HAP-1 (cell line): Measurements from ENCODE around the gene LRRC37A3.
"Not testable (repeated sequence)": the region's sequence is repeated elsewhere in the genome, so short reads cannot be mapped to it uniquely, and the experiment has no call there.

Source experiments
- DNase-seq, 2 experiments: peaks; one replicate each; pipeline ENCODE4 v3.0.0-alpha.2; 2016 to 2020; ENCODE audit warnings: low spot score in 2 of 2
- H3K27me3 ChIP-seq: fragments of 250-450 bp; sonication (Bioruptor Pico); 2 replicates; pipeline ENCODE4 v1.5.1; 2020; ENCODE audit warnings: low read depth, mild to moderate bottlenecking, moderate library complexity
- H3K36me3 ChIP-seq: fragments of 250-450 bp; sonication (Bioruptor Pico); replicated peaks from 2 replicates; pipeline ENCODE4 v1.5.1; 2020; ENCODE audit warnings: mild to moderate bottlenecking
- H3K4me1 ChIP-seq: fragments of 250-450 bp; sonication (Bioruptor Pico); 2 replicates; pipeline ENCODE4 v1.5.1; 2020; ENCODE audit warnings: mild to moderate bottlenecking
- H3K4me3 ChIP-seq: fragments of 250-450 bp; sonication (Bioruptor Pico); 2 replicates; pipeline ENCODE4 v1.5.1; 2020; ENCODE audit warnings: mild to moderate bottlenecking, moderate library complexity
- H3K9me3 ChIP-seq: fragments of 250-450 bp; sonication (Bioruptor Pico); 2 replicates; pipeline ENCODE4 v1.5.1; 2020; ENCODE audit warnings: mild to moderate bottlenecking, moderate library complexity
- in situ Hi-C: fragments of 300-500 bp; cut with MboI; formaldehyde crosslinking; loops from 3 replicates; pipeline ENCODE4 v1.14.3; 2020; ENCODE audit warnings: low sequenced_read_pairs, inconsistent platforms, mixed read lengths

LRRC37A3 gene

DNA sequence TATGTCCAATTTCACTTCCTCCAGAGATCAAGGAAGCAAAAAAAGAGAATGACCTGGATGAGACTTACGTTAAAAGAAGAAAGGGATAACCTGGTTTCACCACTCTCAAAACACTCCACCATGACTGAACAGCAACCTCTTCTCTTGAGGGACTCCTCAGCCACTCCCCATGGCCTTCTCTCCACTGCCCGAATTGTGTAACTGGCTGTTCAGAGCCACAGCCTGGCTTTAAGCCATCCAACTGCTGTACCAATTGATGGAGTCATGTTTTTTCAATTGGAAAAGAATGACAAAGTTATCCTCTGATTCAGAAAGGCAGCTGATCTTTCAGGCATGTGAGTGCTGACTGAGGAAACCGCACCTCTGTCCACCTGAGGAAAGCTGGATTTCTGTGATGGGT is 85.2 kb downstream of the LRRC37A3 start:
- H3K9me3 ChIP-seq, in situ Hi-C loops, H3K27me3 ChIP-seq, H3K4me1 ChIP-seq, H3K4me3 ChIP-seq, DNase-seq, H3K36me3 ChIP-seq: not testable (repeated sequence)

GRCh38 chr17:64830631-64831040 is 88.6 kb downstream of the LRRC37A3 start:
- H3K4me3 ChIP-seq, DNase-seq, H3K9me3 ChIP-seq, H3K4me1 ChIP-seq, in situ Hi-C loops, H3K36me3 ChIP-seq, H3K27me3 ChIP-seq: not testable (repeated sequence)

GRCh38 chr17:64829824-64830630 is 89.3 kb downstream of the LRRC37A3 start:
- H3K9me3 ChIP-seq, H3K4me1 ChIP-seq, H3K4me3 ChIP-seq, in situ Hi-C loops, H3K27me3 ChIP-seq, DNase-seq, H3K36me3 ChIP-seq: not testable (repeated sequence)

GRCh38 chr17:64829068-64829467 is 90.2 kb downstream of the LRRC37A3 start:
- H3K4me3 ChIP-seq, H3K27me3 ChIP-seq, H3K9me3 ChIP-seq, H3K36me3 ChIP-seq, in situ Hi-C loops, DNase-seq, H3K4me1 ChIP-seq: not testable (repeated sequence)

DNA sequence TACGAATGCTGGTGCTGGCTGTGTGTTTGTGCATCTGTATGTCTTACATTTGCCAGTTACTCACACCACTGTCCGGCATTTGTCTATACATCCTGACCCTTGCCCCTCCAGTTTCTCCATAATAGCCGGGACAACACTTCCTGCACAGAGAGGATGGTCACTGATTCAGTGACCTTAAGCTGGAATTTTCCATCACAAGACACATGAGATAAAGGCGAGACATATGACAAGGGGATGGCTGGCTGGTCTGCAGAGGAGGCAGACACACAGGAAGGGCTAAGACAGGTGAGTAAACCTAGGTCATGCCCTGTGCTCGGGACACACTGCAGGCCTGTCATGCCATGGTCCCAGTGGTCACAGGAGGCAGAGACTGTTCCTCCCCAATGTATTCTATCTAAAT is 100.4 kb downstream of the LRRC37A3 start:
- in situ Hi-C loops, H3K9me3 ChIP-seq, H3K4me3 ChIP-seq, DNase-seq, H3K27me3 ChIP-seq, H3K4me1 ChIP-seq, H3K36me3 ChIP-seq: not testable (repeated sequence)

- DNase-seq, H3K9me3 ChIP-seq, H3K4me1 ChIP-seq, in situ Hi-C loops, H3K36me3 ChIP-seq, H3K27me3 ChIP-seq, H3K4me3 ChIP-seq: not testable (repeated sequence)
Observed at GRCh38 chr17:64815833-64816198, 103.5 kb downstream of the LRRC37A3 start.

GRCh38 chr17:64814993-64815832 is 104.1 kb downstream of the LRRC37A3 start:
- DNase-seq, H3K27me3 ChIP-seq, H3K9me3 ChIP-seq, H3K4me3 ChIP-seq, H3K36me3 ChIP-seq, H3K4me1 ChIP-seq, in situ Hi-C loops: not testable (repeated sequence)

GRCh38 chr17:64808178-64808977 is 110.9 kb downstream of the LRRC37A3 start:
- in situ Hi-C loops, H3K9me3 ChIP-seq, H3K4me3 ChIP-seq, H3K27me3 ChIP-seq, H3K36me3 ChIP-seq, DNase-seq, H3K4me1 ChIP-seq: not testable (repeated sequence)
